H54 (cell line): ENCODE data around the gene ANAPC10.
"Not testable (repeated sequence)": the region's sequence is repeated elsewhere in the genome, so short reads cannot be mapped to it uniquely, and the experiment has no call there.

Source experiments
- DNase-seq: peaks from one replicate; pipeline ENCODE4 v3.0.0; 2011; ENCODE audit warnings: low spot score, mixed read lengths; ENCODE audit not compliant: insufficient read length
- FAIRE-seq: peaks from 3 replicates; lab custom pipeline; 2011; peaks lifted over from hg19 to GRCh38; lab: Jason Lieb, UNC
- POLR2A ChIP-seq: IDR thresholded peaks from 2 replicates; pipeline ENCODE4 v1.6.1; 2011; ENCODE audit warnings: low read depth, mild to moderate bottlenecking, low read length

The ANAPC10 gene

GRCh38 chr4:145003675-145004074 lies 94.3 kb downstream of the ANAPC10 start:
- no peak for TF ChIP-seq POLR2A
- no peak for FAIRE-seq
- DNase-seq, result no peak

GRCh38 chr4:145001635-145002034 lies 96.4 kb downstream of the ANAPC10 start:
- no peak for FAIRE-seq
- DNase-seq, result no peak
- no peak for TF ChIP-seq POLR2A

GRCh38 chr4:145000656-145001055 lies 97.3 kb downstream of the ANAPC10 start:
- not testable (repeated sequence) for DNase-seq, FAIRE-seq

- FAIRE-seq, result no peak
- no peak for DNase-seq
- no peak for TF ChIP-seq POLR2A
These were observed 108.7 kb downstream of the ANAPC10 start for GRCh38 chr4:144989306-144989705.

- TF ChIP-seq POLR2A, result no peak
- DNase-seq (no peak), FAIRE-seq (no peak)
These were observed 112.5 kb downstream of the ANAPC10 start for GRCh38 chr4:144985531-144985930.

- FAIRE-seq (no peak), DNase-seq (no peak)
- no peak for TF ChIP-seq POLR2A
These were observed 113.0 kb downstream of the ANAPC10 start for GRCh38 chr4:144985014-144985413.

GRCh38 chr4:144984241-144984640 lies 113.8 kb downstream of the ANAPC10 start:
- no peak for TF ChIP-seq POLR2A
- FAIRE-seq (no peak), DNase-seq (no peak)

- no peak for TF ChIP-seq POLR2A
- no peak for DNase-seq
- FAIRE-seq, result no peak
These were observed 122.3 kb downstream of the ANAPC10 start for GRCh38 chr4:144975718-144976117.

- FAIRE-seq, result no peak
- no peak for TF ChIP-seq POLR2A
- no peak for DNase-seq
These were observed 127.4 kb downstream of the ANAPC10 start for GRCh38 chr4:144970597-144970996.

- FAIRE-seq (no peak), DNase-seq (no peak)
- TF ChIP-seq POLR2A, result no peak
These were observed 128.2 kb downstream of the ANAPC10 start for GRCh38 chr4:144969821-144970220.

GRCh38 chr4:144968606-144969005 lies 129.4 kb downstream of the ANAPC10 start:
- TF ChIP-seq POLR2A, result no peak
- no peak for FAIRE-seq
- DNase-seq, result no peak

- DNase-seq (no peak), FAIRE-seq (no peak)
- TF ChIP-seq POLR2A, result no peak
These were observed 130.8 kb downstream of the ANAPC10 start for GRCh38 chr4:144967161-144967560.

- no peak for FAIRE-seq
These were observed 135.7 kb downstream of the ANAPC10 start for GRCh38 chr4:144962300-144962699.

GRCh38 chr4:144955104-144955503 lies 142.9 kb downstream of the ANAPC10 start:
- DNase-seq, result no peak
- no peak for TF ChIP-seq POLR2A
- FAIRE-seq, result no peak

More at GRCh38 chr4:144962300-144962699, 135.7 kb downstream of the ANAPC10 start:
- no peak for TF ChIP-seq POLR2A
- no peak for DNase-seq

- DNase-seq, result no peak
These were observed 143.8 kb downstream of the ANAPC10 start for GRCh38 chr4:144954230-144954629.

GRCh38 chr4:144948421-144948820 lies 149.6 kb downstream of the ANAPC10 start:
- no peak for FAIRE-seq
- no peak for TF ChIP-seq POLR2A
- no peak for DNase-seq

More at GRCh38 chr4:144954230-144954629, 143.8 kb downstream of the ANAPC10 start:
- no peak for FAIRE-seq
- TF ChIP-seq POLR2A, result no peak
